Heart left ventricle (tissue), 16 donors: ENCODE results near the gene DRC1. TPM values are rescaled to one million over a fixed set of nuclear protein-coding genes. Genes with fewer than 3 reads are reported as not detected.

ENCODE experiments used
- ATAC-seq, 4 donors: fragments of 200-7000 bp; cut with Tn5 transposase; one replicate each; pipeline ENCODE4 v1.9.1; 2020 to 2022; ENCODE audit warnings: moderate library complexity in 4 of 4, mild to moderate bottlenecking in 3 of 4, moderate number of reproducible peaks in 1 of 4
- DNase-seq, 5 donors: peaks; one replicate each; pipeline ENCODE4 v3.0.0-alpha.2; 2020
- H3K27ac ChIP-seq, 12 donors: fragments of 200-600 bp; sonication (generic) in 4 of 12; one replicate each; pipeline versions ENCODE4 v1.5.0 to v1.8.0; 2016 to 2022; ENCODE audit warnings: mild to moderate bottlenecking in 2 of 12
- H3K27me3 ChIP-seq, 9 donors: fragments of 200-600 bp; sonication (generic) in 2 of 9; one replicate each; pipeline versions ENCODE4 v1.5.1 to v1.8.0; 2016 to 2022; ENCODE audit warnings: mild to moderate bottlenecking in 3 of 9
- H3K36me3 ChIP-seq, 9 donors: fragments of 200-600 bp; sonication (generic) in 2 of 9; one replicate each; pipeline versions ENCODE4 v1.5.0 to v1.8.0; 2018 to 2022; ENCODE audit warnings: mild to moderate bottlenecking in 2 of 9
- H3K4me1 ChIP-seq, 12 donors: fragments of 200-600 bp; sonication (generic) in 4 of 12; one replicate each; pipeline versions ENCODE4 v1.5.0 to v1.8.0; 2016 to 2022; ENCODE audit warnings: mild to moderate bottlenecking in 3 of 12
- H3K4me3 ChIP-seq, 12 donors: fragments of 200-600 bp; sonication (generic) in 4 of 12; one replicate each; pipeline versions ENCODE4 v1.5.0 to v1.8.0; 2017 to 2022; ENCODE audit warnings: mild to moderate bottlenecking in 9 of 12, moderate library complexity in 4 of 12
- H3K9me3 ChIP-seq, 12 donors: fragments of 200-600 bp; sonication (generic) in 4 of 12; one replicate each; pipeline versions ENCODE4 v1.5.0 to v1.8.0; 2016 to 2022; ENCODE audit warnings: mild to moderate bottlenecking in 1 of 12
- POLR2A ChIP-seq, 2 donors: fragments of 450-650 bp; IDR thresholded peaks; one replicate each; pipeline ENCODE4 v1.6.1; 2017; ENCODE audit warnings: antibody characterized with exemption in 2 of 2, mild to moderate bottlenecking in 2 of 2, moderate library complexity in 2 of 2
- WGBS, 4 donors: extraction: QIAGEN DNeasy Blood & Tissue Kit in 2 of 4; methylation state at CpG; one replicate each; pipeline versions ENCODE4 v1.1.5 to v1.1.7; 2013 to 2018; 5-methylcytosine and 5-hydroxymethylcytosine counted together
- intact Hi-C, 10 donors: fragments of 100-400 bp; cut with DNase I; formaldehyde crosslinking; loops; one replicate each; pipeline versions ENCODE4 v1.11.1 to v1.14.2; 2022
- polyA plus RNA-seq, 2 donors: library from polyadenylated mRNA; stranded (reverse); fragments of 200-250 nt; gene quantifications; one replicate each; pipeline ENCODE4 v1.2.3, GENCODE V29; 2013
- total RNA-seq, 9 donors: library from RNA; depleted of rRNA in 2 of 9; stranded (reverse); fragments of >200 nt in 2 of 9; fragmentation: NEBNext Ultra II Directional in 3 of 9; extraction: Animal tissue kit (Norgen Biotek cat#: 25700) in 3 of 9; gene quantifications; one replicate each; pipeline versions ENCODE4 v1.1.0 to v1.2.4, GENCODE V29; 2016 to 2023
- TF ChIP-seq, protein P1 (sequence below), 12 donors: fragments of 200-600 bp; sonication (generic) in 4 of 12; IDR thresholded peaks; one replicate each; pipeline versions ENCODE4 v1.5.0 to v1.8.0; 2018 to 2022; ENCODE audit warnings: antibody characterized with exemption in 12 of 12, mild to moderate bottlenecking in 5 of 12
- donor health status: ischemic (EF 13 %, LVEDD 7.1; RV severe dilation, severe dysfunction).
- donor health status: healthy with polysubstance abuse.
- donor health status: DM: no; HTN: yes; CAD: no.
- donor health status: DM: no; HTN: no; CAD: no.
- donor health status: ischemic (EF 25% LVEDD 6.9; RV normal size, moderate dysfunction).
- donor health status: ischemic (EF 25% LVEDD 5.7; RV mildly dilated, moderate dysfunction).
- donor health status: healthy.
- donor health status: DM: yes; HTN: yes; CAD: no.
- donor health status: ischemic (EF 35%, LVEDD 5.7; RV mildly dilated, moderate dysfunction).
- donor health status: nonischemic (EF 11% LVEDD 7.7; RV severe dilation, severe dysfunction).
- donor health status: DM: yes; HTN: yes; CAD: no.
- donor health status: PGD.
- donor health status: ischemic (EF 29% LVEDD 5.4; RV normal size, mild dysfunction).
- donor health status: nonischemic (EF 23%, LVEDD 6.1; RV moderate dilation, normal function).

DRC1 gene
- total and polyA plus RNA-seq, 11 donors: 0.15 to 0.73 (median 0.44) TPM; not detected in 8

GRCh38 chr2:26424221-26424620 is 22.5 kb downstream of the DRC1 start:
- ATAC-seq: no peak
- no peak for DNase-seq
- H3K36me3 ChIP-seq: no peaks in the 10 kb centered on the region
- 43 to 70% (median 56%) methylated on average over 3 of the region's 3 CpGs for WGBS, 4 donors
- H3K4me3 ChIP-seq: no peak overlapping the region
- intact Hi-C loops: no loop called here
- H3K9me3 ChIP-seq: no peaks in the 10 kb centered on the region
- no peak overlapping the region for H3K27ac ChIP-seq
- H3K4me1 ChIP-seq: no peaks in the 10 kb centered on the region
- no peaks in the 10 kb centered on the region for H3K27me3 ChIP-seq
- TF ChIP-seq POLR2A (IDR thresholded peaks at IDR 0.05): no peak

DNA sequence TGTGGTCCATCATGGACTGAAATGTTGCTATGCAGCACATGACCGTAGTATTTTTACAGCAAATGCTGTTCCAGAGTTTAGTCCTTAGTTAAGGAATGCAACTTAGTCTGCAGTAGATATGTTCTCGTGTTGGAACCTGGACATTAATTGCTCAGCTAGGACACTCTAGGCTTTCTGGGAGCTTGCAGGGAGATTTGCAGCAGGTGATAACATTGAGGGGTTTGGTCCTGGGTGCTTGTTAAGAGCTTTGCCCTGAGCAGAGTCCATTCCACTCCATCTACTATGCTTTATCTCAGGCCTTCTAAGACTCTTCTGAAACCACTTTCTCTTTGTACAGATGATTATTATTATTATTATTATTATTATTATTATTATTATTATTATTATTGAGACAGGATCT is 27.1 kb downstream of the DRC1 start:
- Histone ChIP-seq H3K36me3 (no peaks in the 10 kb centered on the region), H3K9me3 (no peaks in the 10 kb centered on the region), H3K4me3 (no peak overlapping the region), H3K27me3 (no peaks in the 10 kb centered on the region), H3K27ac (no peak overlapping the region), H3K4me1 (peaks cover 0 to 10% (median 0%) of the 10 kb centered on the region in 12 donors)
- 87 to 100% (median 88%) methylated on average over 2 of the region's 2 CpGs for WGBS, 4 donors
- ATAC-seq (no peak), DNase-seq (no peak)
- intact Hi-C loops: no loop called here
- no peak for TF ChIP-seq POLR2A (IDR thresholded peaks at IDR 0.05)
- TF ChIP-seq, protein P1, sequence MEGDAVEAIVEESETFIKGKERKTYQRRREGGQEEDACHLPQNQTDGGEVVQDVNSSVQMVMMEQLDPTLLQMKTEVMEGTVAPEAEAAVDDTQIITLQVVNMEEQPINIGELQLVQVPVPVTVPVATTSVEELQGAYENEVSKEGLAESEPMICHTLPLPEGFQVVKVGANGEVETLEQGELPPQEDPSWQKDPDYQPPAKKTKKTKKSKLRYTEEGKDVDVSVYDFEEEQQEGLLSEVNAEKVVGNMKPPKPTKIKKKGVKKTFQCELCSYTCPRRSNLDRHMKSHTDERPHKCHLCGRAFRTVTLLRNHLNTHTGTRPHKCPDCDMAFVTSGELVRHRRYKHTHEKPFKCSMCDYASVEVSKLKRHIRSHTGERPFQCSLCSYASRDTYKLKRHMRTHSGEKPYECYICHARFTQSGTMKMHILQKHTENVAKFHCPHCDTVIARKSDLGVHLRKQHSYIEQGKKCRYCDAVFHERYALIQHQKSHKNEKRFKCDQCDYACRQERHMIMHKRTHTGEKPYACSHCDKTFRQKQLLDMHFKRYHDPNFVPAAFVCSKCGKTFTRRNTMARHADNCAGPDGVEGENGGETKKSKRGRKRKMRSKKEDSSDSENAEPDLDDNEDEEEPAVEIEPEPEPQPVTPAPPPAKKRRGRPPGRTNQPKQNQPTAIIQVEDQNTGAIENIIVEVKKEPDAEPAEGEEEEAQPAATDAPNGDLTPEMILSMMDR (IDR thresholded peaks at IDR 0.05): no peak

- Histone ChIP-seq H3K36me3 (no peaks in the 10 kb centered on the region), H3K9me3 (no peaks in the 10 kb centered on the region), H3K27me3 (no peaks in the 10 kb centered on the region), H3K27ac (no peak overlapping the region), H3K4me1 (peaks cover 0 to 10% (median 0%) of the 10 kb centered on the region in 12 donors), H3K4me3 (no peak overlapping the region)
- no peak for TF ChIP-seq POLR2A (IDR thresholded peaks at IDR 0.05)
- TF ChIP-seq, protein P1 (IDR thresholded peaks at IDR 0.05): no peak
- DNase-seq (peak in 4 of 5 donors; percentile 48 to 71 (median 58)), ATAC-seq (peak; percentile 78 to 95 (median 90))
- intact Hi-C loops: no loop called here
- 52 to 56% (median 52%) methylated on average over 8 of the region's 8 CpGs for WGBS, 4 donors
Measured at GRCh38 chr2:26429779-26430578, 28.3 kb downstream of the DRC1 start.

DNA sequence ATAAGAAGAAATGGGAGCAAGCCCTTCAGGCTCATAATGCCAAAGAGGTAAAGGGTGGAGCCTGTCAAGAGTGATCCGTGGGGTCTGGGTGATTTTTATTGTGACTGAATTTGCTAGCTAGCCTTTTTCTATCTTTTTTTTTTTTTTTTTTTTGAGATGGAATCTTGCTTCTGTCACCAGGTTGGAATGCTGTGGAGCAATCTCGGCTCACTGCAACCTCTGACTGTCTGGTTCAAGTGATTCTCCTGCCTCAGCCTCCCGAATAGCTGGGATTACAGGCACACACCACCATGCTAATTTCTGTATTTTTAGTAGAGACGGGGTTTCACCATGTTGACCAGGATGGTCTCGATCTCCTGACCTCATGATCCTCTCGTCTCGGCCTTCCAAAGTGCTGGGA is 29.1 kb downstream of the DRC1 start:
- no peak for DNase-seq
- ATAC-seq: no peak
- no peak overlapping the region for H3K4me3 ChIP-seq
- H3K27me3 ChIP-seq: no peaks in the 10 kb centered on the region
- H3K36me3 ChIP-seq: no peaks in the 10 kb centered on the region
- H3K4me1 ChIP-seq: peaks cover 0 to 10% (median 0%) of the 10 kb centered on the region in 12 donors
- 86 to 92% (median 90%) methylated on average over 7 of the region's 7 CpGs for WGBS, 4 donors
- H3K9me3 ChIP-seq: no peaks in the 10 kb centered on the region
- intact Hi-C loops: no loop called here
- no peak for TF ChIP-seq POLR2A (IDR thresholded peaks at IDR 0.05)
- TF ChIP-seq, protein P1 (IDR thresholded peaks at IDR 0.05): no peak
- H3K27ac ChIP-seq: no peak overlapping the region
